H9 (cell line): ENCODE measurements around the gene ARL11. TPM values are rescaled to one million over a fixed set of nuclear protein-coding genes. Genes with fewer than 3 reads are reported as not detected.
A peak's percentile ranks its signal among the peaks of the same experiment; 100 is the strongest.

Experiments
- DNase-seq: peaks from one replicate; pipeline ENCODE4 v3.0.0-alpha.2; 2017
- H2AFZ ChIP-seq: one replicate; pipeline ENCODE4 v1.6.1; 2013; ENCODE audit warnings: mild to moderate bottlenecking, low read length, control low read depth, moderate library complexity
- H2AK5ac ChIP-seq: 2 replicates; pipeline ENCODE4 v1.6.1; 2013; ENCODE audit warnings: low read length, control low read depth, mixed read lengths; ENCODE audit not compliant: insufficient read length
- H2BK120ac ChIP-seq: one replicate; pipeline ENCODE4 v1.6.1; 2013; ENCODE audit warnings: low read depth, mild to moderate bottlenecking, low read length, control low read depth, inconsistent platforms; ENCODE audit not compliant: poor library complexity, severe bottlenecking
- H2BK12ac ChIP-seq: 2 replicates; pipeline ENCODE4 v1.6.1; 2013; ENCODE audit warnings: low read length, control low read depth, mixed read lengths, low read depth; ENCODE audit not compliant: insufficient read length
- H2BK15ac ChIP-seq: 2 replicates; pipeline ENCODE4 v1.6.1; 2013; ENCODE audit warnings: low read depth, low read length, control low read depth
- H2BK20ac ChIP-seq: one replicate; pipeline ENCODE4 v1.6.1; 2013; ENCODE audit warnings: low read depth, mild to moderate bottlenecking, low read length, control low read depth, inconsistent platforms; ENCODE audit not compliant: poor library complexity, severe bottlenecking
- H2BK5ac ChIP-seq: 2 replicates; pipeline ENCODE4 v1.6.1; 2013; ENCODE audit warnings: low read length, control low read depth, mixed read lengths; ENCODE audit not compliant: insufficient read length
- H3K14ac ChIP-seq: 2 replicates; pipeline ENCODE4 v1.6.1; 2013; ENCODE audit warnings: low read length, control low read depth; ENCODE audit not compliant: insufficient read depth
- H3K18ac ChIP-seq: 2 replicates; pipeline ENCODE4 v1.6.1; 2013; ENCODE audit warnings: low read depth, mild to moderate bottlenecking, mixed read lengths, low read length, control low read depth; ENCODE audit not compliant: insufficient read length
- H3K23ac ChIP-seq: 2 replicates; pipeline ENCODE4 v1.6.1; 2013; ENCODE audit warnings: low read length, control low read depth, mixed read lengths, low read depth; ENCODE audit not compliant: insufficient read length
- H3K23me2 ChIP-seq: 2 replicates; pipeline ENCODE4 v1.6.1; 2013; ENCODE audit warnings: low read depth, mild to moderate bottlenecking, mixed read lengths, low read length, control low read depth; ENCODE audit not compliant: insufficient read length, poor library complexity, severe bottlenecking
- H3K27ac ChIP-seq: 2 replicates; pipeline ENCODE4 v1.5.1; 2013; ENCODE audit warnings: low read length, control low read depth, mixed read lengths, low read depth; ENCODE audit not compliant: insufficient read length
- H3K27me3 ChIP-seq: 2 replicates; pipeline ENCODE4 v1.6.1; 2013; ENCODE audit warnings: low read length, control low read depth, inconsistent platforms; ENCODE audit not compliant: insufficient read depth
- H3K4ac ChIP-seq: 2 replicates; pipeline ENCODE4 v1.6.1; 2013; ENCODE audit warnings: low read depth, mild to moderate bottlenecking, control low read depth, inconsistent platforms, low read length, moderate library complexity
- H3K4me1 ChIP-seq: 2 replicates; pipeline ENCODE4 v1.6.1; 2013; ENCODE audit warnings: low read length, control low read depth, inconsistent platforms; ENCODE audit not compliant: insufficient read depth
- H3K4me2 ChIP-seq: 2 replicates; pipeline ENCODE4 v1.6.1; 2013; ENCODE audit warnings: low read length, control low read depth, mixed read lengths; ENCODE audit not compliant: insufficient read length, insufficient read depth
- H3K56ac ChIP-seq: 2 replicates; pipeline ENCODE4 v1.6.1; 2013; ENCODE audit warnings: low read depth, mild to moderate bottlenecking, mixed read lengths, low read length, control low read depth; ENCODE audit not compliant: insufficient read length
- H3K79me1 ChIP-seq: 2 replicates; pipeline ENCODE4 v1.6.1; 2013; ENCODE audit warnings: low read depth, mild to moderate bottlenecking, moderate library complexity, low read length, control low read depth, inconsistent platforms; ENCODE audit not compliant: insufficient read depth, poor library complexity, severe bottlenecking
- H3K79me2 ChIP-seq: 2 replicates; pipeline ENCODE4 v1.6.1; 2013; ENCODE audit warnings: low read length, control low read depth, inconsistent platforms; ENCODE audit not compliant: insufficient read depth
- H3K9ac ChIP-seq: 2 replicates; pipeline ENCODE4 v1.6.1; 2013; ENCODE audit warnings: low read length, control low read depth, mixed read lengths; ENCODE audit not compliant: insufficient read length; ENCODE audit errors: extremely low read depth
- H3K9me3 ChIP-seq: one replicate; pipeline ENCODE4 v1.6.1; 2013; ENCODE audit warnings: low read depth, low read length, inconsistent platforms; ENCODE audit not compliant: control insufficient read depth
- H3T11ph ChIP-seq: one replicate; pipeline ENCODE4 v1.6.1; 2013; ENCODE audit warnings: mild to moderate bottlenecking, low read length, control low read depth, inconsistent platforms
- H4K20me1 ChIP-seq: one replicate; pipeline ENCODE4 v1.6.1; 2013; ENCODE audit not compliant: control insufficient read depth, insufficient read length, insufficient read depth
- H4K5ac ChIP-seq: 2 replicates; pipeline ENCODE4 v1.6.1; 2013; ENCODE audit warnings: low read depth, mild to moderate bottlenecking, mixed read lengths, low read length, control low read depth; ENCODE audit not compliant: insufficient read length
- H4K8ac ChIP-seq: replicated peaks from 2 replicates; pipeline ENCODE4 v1.6.1; 2013; ENCODE audit warnings: low read length, control low read depth, mixed read lengths, low read depth; ENCODE audit not compliant: insufficient read length
- H4K91ac ChIP-seq: 2 replicates; pipeline ENCODE4 v1.6.1; 2013; ENCODE audit warnings: low read depth, mild to moderate bottlenecking, moderate library complexity, mixed read lengths, low read length, control low read depth; ENCODE audit not compliant: insufficient read length
- H3K27ac Mint-ChIP-seq, 3 experiments: 2 replicates in 2 of 3; 3 replicates in 1 of 3; pipeline ENCODE4 v1.8.0; 2020 to 2021; ENCODE audit warnings: mixed read lengths in 3 of 3, mild to moderate bottlenecking in 1 of 3, moderate library complexity in 1 of 3
- H3K27me3 Mint-ChIP-seq: 2 replicates; pipeline ENCODE4 v1.8.0; 2021; ENCODE audit warnings: low read depth, mild to moderate bottlenecking, moderate library complexity, mixed read lengths
- H3K36me3 Mint-ChIP-seq, 3 experiments: 2 replicates in 2 of 3; 3 replicates in 1 of 3; pipeline ENCODE4 v1.8.0; 2020 to 2021; ENCODE audit warnings: low read depth in 3 of 3, mixed read lengths in 3 of 3; ENCODE audit not compliant: insufficient read depth in 1 of 3
- H3K4me1 Mint-ChIP-seq, 2 experiments: 2 replicates each; pipeline ENCODE4 v1.8.0; 2020; ENCODE audit warnings: mixed read lengths in 2 of 2
- H3K4me3 Mint-ChIP-seq, 2 experiments: 2 replicates in 1 of 2; 3 replicates in 1 of 2; pipeline ENCODE4 v1.8.0; 2020 to 2021; ENCODE audit warnings: mild to moderate bottlenecking in 2 of 2, mixed read lengths in 2 of 2, moderate library complexity in 1 of 2
- H3K9me3 Mint-ChIP-seq, 2 experiments: 2 replicates in 1 of 2; 3 replicates in 1 of 2; pipeline ENCODE4 v1.8.0; 2020; ENCODE audit warnings: mild to moderate bottlenecking in 2 of 2, mixed read lengths in 2 of 2, moderate library complexity in 1 of 2
- CTCF ChIP-seq: fragments of 200-600 bp; sonication (generic); conservative IDR thresholded peaks from 3 replicates; pipeline ENCODE4 v1.8.0; 2021; ENCODE audit warnings: antibody characterized with exemption, mild to moderate bottlenecking
- WGBS: extraction: QIAGEN DNeasy Blood & Tissue Kit; methylation state at CpG from one replicate; pipeline ENCODE4 v1.1.7; 2013; ENCODE audit warnings: missing lambda C conversion rate, low lambda C conversion rate, mixed read lengths; ENCODE audit not compliant: insufficient read length; ENCODE audit errors: extremely low coverage; 5-methylcytosine and 5-hydroxymethylcytosine counted together
- total RNA-seq: library from RNA; stranded (reverse); gene quantifications from 2 replicates; pipeline ENCODE4 v1.2.1, GENCODE V29; 2021

The ARL11 gene
- total RNA-seq, 1 experiment from 2014 or later: 0.42 TPM

DNA sequence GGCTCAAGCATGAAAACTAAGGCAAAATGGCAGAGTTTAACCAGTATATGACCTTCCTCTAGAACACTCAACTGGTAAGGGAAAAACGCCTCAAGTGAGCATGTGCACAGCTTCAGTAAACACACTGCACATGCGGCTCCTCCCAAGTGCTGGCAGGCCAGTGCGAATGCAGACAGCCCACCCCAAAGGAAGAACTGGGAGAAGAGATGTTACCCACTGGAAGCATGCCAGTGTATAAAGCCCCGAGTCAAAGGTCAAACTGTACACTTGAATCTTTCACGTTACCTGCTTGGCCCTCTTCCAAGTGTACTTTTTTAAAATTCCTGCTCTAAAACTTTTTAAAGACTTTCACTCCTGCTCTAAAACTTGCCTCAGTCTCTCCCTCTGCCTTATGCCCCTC, 23.7 kb upstream of the ARL11 start:
- H3K27me3 ChIP-seq: no peaks in the 10 kb centered on the region
- no peak overlapping the region for H2BK20ac ChIP-seq
- H3K14ac ChIP-seq: no peak overlapping the region
- no peak overlapping the region for H4K91ac ChIP-seq
- H3K27me3 Mint-ChIP-seq: peaks cover 1% of the 10 kb centered on the region; the same call in 1 of the 2 replicates
- no peak for DNase-seq
- no peak overlapping the region for H3K27ac ChIP-seq
- WGBS: no CpG with 5 or more reads among the region's 5 CpGs
- no peaks in the 10 kb centered on the region for H3K36me3 Mint-ChIP-seq
- no peak overlapping the region for H3T11ph ChIP-seq
- no peak overlapping the region for H3K9ac ChIP-seq
- H3K4me1 Mint-ChIP-seq: peaks cover 2 to 7% of the 10 kb centered on the region in 2 experiments; a peak in 1 of 4 replicates
- no peaks in the 10 kb centered on the region for H3K79me1 ChIP-seq
- H3K4me1 ChIP-seq: no peaks in the 10 kb centered on the region
- H3K9me3 Mint-ChIP-seq: no peaks in the 10 kb centered on the region
- H2AK5ac ChIP-seq: no peak overlapping the region
- no peak overlapping the region for H2BK15ac ChIP-seq
- no peak overlapping the region for H2BK5ac ChIP-seq
- H3K23ac ChIP-seq: no peak overlapping the region
- H3K18ac ChIP-seq: no peak overlapping the region
- no peak overlapping the region for H3K56ac ChIP-seq
- no peak for TF ChIP-seq CTCF
- no peak overlapping the region for H4K8ac ChIP-seq
- no peak overlapping the region for H3K4me2 ChIP-seq
- H4K20me1 ChIP-seq: no peaks in the 10 kb centered on the region
- no peaks in the 10 kb centered on the region for H3K9me3 ChIP-seq
- H3K27ac Mint-ChIP-seq: peak overlapping the region in 1 of 3 experiments; percentile 70; a peak in 2 of 7 replicates
- H3K4ac ChIP-seq: no peak overlapping the region
- no peak overlapping the region for H3K4me3 Mint-ChIP-seq
- no peak overlapping the region for H2BK12ac ChIP-seq
- no peaks in the 10 kb centered on the region for H3K79me2 ChIP-seq
- H3K23me2 ChIP-seq: no peaks in the 10 kb centered on the region
- H4K5ac ChIP-seq: no peak overlapping the region
- H2BK120ac ChIP-seq: no peak overlapping the region
- H2AFZ ChIP-seq: no peak overlapping the region
